Bronchial epithelial cell (primary cell): ENCODE measurements around the gene KIRREL2. TPM values are rescaled to one million over a fixed set of nuclear protein-coding genes. Genes with fewer than 3 reads are reported as not detected.
A peak's percentile ranks its signal among the peaks of the same experiment; 100 is the strongest.

Source experiments
- DNase-seq: peaks from one replicate; pipeline ENCODE4 v3.0.0-alpha.2; 2010; ENCODE audit warnings: low read depth
- FAIRE-seq: peaks from 2 replicates; lab custom pipeline; 2011; peaks lifted over from hg19 to GRCh38; lab: Jason Lieb, UNC
- H3K27me3 ChIP-seq: 2 replicates; pipeline ENCODE4 v1.5.1; 2011; ENCODE audit warnings: low read length; ENCODE audit not compliant: control insufficient read depth, insufficient read depth
- H3K36me3 ChIP-seq: 2 replicates; pipeline ENCODE4 v1.5.1; 2011; ENCODE audit warnings: low read length; ENCODE audit not compliant: control insufficient read depth, insufficient read depth
- H3K4me3 ChIP-seq: 2 replicates; pipeline ENCODE4 v1.5.1; 2011; ENCODE audit warnings: mild to moderate bottlenecking, low read depth, low read length, control low read depth
- total RNA-seq: library from RNA; depleted of rRNA; stranded (reverse); fragments of >200 nt; gene quantifications from 2 replicates; pipeline ENCODE4 v1.2.1, GENCODE V29; 2014
- TF ChIP-seq, protein P1 (sequence below): IDR thresholded peaks from 2 replicates; pipeline ENCODE4 v1.5.1; 2011; ENCODE audit warnings: mild to moderate bottlenecking, moderate library complexity, low read length, control low read depth, inconsistent platforms; ENCODE audit not compliant: insufficient read depth, severe bottlenecking

KIRREL2 gene
- total RNA-seq, 1 donor from 2014 or later = not detected

GRCh38 chr19:35860818-35861639 lies 4.3 kb downstream of the KIRREL2 start:
- FAIRE-seq (no peak), DNase-seq (no peak)
- H3K36me3 ChIP-seq = no peaks in the 10 kb centered on the region
- TF ChIP-seq, protein P1, sequence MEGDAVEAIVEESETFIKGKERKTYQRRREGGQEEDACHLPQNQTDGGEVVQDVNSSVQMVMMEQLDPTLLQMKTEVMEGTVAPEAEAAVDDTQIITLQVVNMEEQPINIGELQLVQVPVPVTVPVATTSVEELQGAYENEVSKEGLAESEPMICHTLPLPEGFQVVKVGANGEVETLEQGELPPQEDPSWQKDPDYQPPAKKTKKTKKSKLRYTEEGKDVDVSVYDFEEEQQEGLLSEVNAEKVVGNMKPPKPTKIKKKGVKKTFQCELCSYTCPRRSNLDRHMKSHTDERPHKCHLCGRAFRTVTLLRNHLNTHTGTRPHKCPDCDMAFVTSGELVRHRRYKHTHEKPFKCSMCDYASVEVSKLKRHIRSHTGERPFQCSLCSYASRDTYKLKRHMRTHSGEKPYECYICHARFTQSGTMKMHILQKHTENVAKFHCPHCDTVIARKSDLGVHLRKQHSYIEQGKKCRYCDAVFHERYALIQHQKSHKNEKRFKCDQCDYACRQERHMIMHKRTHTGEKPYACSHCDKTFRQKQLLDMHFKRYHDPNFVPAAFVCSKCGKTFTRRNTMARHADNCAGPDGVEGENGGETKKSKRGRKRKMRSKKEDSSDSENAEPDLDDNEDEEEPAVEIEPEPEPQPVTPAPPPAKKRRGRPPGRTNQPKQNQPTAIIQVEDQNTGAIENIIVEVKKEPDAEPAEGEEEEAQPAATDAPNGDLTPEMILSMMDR = no peak
- no peak overlapping the region for H3K4me3 ChIP-seq
- H3K27me3 ChIP-seq = peaks cover 18% of the 10 kb centered on the region

DNA sequence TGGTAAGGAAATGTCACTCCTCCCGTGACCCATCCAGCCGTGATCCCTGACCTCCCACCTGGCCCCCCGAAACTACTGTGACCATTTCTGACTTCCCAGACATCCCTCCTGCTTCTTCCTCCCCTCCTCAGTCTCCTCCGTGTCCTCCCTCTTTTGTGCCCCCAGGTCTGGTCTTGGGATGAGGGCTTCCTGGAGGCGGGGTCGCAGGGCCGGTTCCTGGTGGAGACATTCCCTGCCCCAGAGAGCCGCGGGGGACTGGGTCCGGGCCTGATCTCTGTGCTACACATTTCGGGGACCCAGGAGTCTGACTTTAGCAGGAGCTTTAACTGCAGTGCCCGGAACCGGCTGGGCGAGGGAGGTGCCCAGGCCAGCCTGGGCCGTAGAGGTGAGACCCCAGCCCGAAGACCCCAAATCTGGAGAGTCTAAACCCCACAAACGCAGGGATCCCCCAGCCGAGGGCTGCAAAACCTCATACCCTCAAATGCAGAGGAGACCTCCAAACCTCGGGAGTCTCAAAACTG lies 5.0 kb downstream of the KIRREL2 start:
- FAIRE-seq (no peak), DNase-seq (no peak)
- Histone ChIP-seq H3K36me3 (no peaks in the 10 kb centered on the region), H3K27me3 (peaks cover 16% of the 10 kb centered on the region), H3K4me3 (no peak overlapping the region)
- TF ChIP-seq, protein P1 = no peak

GRCh38 chr19:35862528-35862927 lies 5.8 kb downstream of the KIRREL2 start:
- DNase-seq (no peak), FAIRE-seq (no peak)
- Histone ChIP-seq H3K4me3 (no peak overlapping the region), H3K36me3 (no peaks in the 10 kb centered on the region), H3K27me3 (peaks cover 9% of the 10 kb centered on the region)
- TF ChIP-seq, protein P1 = no peak

GRCh38 chr19:35863018-35863417 lies 6.3 kb downstream of the KIRREL2 start:
- Histone ChIP-seq H3K4me3 (no peak overlapping the region), H3K27me3 (peaks cover 9% of the 10 kb centered on the region), H3K36me3 (no peaks in the 10 kb centered on the region)
- DNase-seq (no peak), FAIRE-seq (no peak)
- TF ChIP-seq, protein P1 = no peak

DNA sequence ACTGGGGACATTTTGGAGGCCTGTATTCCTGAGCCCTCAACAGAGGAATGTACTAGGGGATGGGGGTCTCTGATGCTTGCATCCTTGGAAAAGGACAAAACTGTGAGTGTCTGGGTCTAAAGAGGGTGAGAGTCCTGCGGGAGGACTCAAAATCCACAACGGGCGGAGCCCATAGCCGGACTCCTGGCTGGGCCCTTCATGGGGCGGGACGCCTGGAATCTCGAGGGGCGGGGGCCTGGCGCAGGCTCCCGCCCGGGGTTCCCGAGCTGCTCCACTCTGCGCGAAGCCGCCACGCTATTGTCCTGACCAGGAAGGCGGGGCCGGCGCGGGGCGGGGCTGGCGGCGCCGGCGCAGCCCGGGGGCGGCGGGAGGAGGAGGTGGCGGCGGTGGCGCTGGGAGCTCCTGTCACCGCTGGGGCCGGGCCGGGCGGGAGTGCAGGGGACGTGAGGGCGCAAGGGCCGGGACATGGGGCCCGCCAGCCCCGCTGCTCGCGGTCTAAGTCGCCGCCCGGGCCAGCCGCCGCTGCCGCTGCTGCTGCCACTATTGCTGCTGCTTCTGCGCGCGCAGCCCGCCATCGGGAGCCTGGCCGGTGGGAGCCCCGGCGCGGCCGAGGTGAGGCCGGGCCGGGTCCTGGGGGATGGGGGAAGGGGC lies 11.6 kb downstream of the KIRREL2 start, which contains the start of gene APLP1:
Gene APLP1 (plus strand): TSS at position 403 of the 651 bp plus-strand sequence. CDS start 63 bp downstream, at position 466.
- FAIRE-seq (no peak), DNase-seq (no peak)
- TF ChIP-seq, protein P1 = no peak
- Histone ChIP-seq H3K27me3 (no peaks in the 10 kb centered on the region), H3K4me3 (peak within 1 kb of the TSS; percentile 25), H3K36me3 (no peaks in the 10 kb centered on the region)
